Choroid plexus epithelial cell (primary cell): ENCODE data around the gene TCF20.

Source experiments
- DNase-seq: peaks from one replicate; pipeline ENCODE4 v3.0.0-alpha.2; 2010; ENCODE audit warnings: low read depth
- H3K4me3 ChIP-seq: 2 replicates; pipeline ENCODE4 v1.5.1; 2011; ENCODE audit warnings: low read depth, mild to moderate bottlenecking, control low read depth, low read length, moderate library complexity
- TF ChIP-seq, protein P1 (sequence below): conservative IDR thresholded peaks from 2 replicates; pipeline ENCODE4 v1.5.1; 2011; ENCODE audit warnings: low read depth, mild to moderate bottlenecking, control low read depth, inconsistent platforms, low read length, moderate library complexity

Gene TCF20

DNA sequence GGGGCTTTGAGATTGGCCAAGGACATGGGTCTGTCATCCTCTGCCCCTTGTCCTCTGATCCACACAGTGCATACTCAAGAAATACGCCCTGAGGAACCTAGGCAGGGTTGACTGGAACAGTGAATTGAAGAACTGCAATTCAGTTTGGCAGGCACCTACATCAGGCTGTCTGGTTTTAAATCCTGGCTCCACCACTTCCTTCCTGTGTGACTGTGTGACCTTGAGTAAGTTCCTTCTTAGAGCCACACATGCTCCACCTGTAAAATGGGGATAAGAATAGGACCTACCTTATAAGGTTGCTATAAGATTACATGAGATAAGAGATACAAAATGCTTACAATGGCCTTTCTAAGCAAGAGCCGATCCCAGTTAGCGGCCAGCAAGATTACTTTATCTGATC lies 15.8 kb upstream of the TCF20 start:
- no peak overlapping the region for H3K4me3 ChIP-seq
- DNase-seq, result no peak
- TF ChIP-seq, protein P1, sequence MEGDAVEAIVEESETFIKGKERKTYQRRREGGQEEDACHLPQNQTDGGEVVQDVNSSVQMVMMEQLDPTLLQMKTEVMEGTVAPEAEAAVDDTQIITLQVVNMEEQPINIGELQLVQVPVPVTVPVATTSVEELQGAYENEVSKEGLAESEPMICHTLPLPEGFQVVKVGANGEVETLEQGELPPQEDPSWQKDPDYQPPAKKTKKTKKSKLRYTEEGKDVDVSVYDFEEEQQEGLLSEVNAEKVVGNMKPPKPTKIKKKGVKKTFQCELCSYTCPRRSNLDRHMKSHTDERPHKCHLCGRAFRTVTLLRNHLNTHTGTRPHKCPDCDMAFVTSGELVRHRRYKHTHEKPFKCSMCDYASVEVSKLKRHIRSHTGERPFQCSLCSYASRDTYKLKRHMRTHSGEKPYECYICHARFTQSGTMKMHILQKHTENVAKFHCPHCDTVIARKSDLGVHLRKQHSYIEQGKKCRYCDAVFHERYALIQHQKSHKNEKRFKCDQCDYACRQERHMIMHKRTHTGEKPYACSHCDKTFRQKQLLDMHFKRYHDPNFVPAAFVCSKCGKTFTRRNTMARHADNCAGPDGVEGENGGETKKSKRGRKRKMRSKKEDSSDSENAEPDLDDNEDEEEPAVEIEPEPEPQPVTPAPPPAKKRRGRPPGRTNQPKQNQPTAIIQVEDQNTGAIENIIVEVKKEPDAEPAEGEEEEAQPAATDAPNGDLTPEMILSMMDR, result no peak

DNA sequence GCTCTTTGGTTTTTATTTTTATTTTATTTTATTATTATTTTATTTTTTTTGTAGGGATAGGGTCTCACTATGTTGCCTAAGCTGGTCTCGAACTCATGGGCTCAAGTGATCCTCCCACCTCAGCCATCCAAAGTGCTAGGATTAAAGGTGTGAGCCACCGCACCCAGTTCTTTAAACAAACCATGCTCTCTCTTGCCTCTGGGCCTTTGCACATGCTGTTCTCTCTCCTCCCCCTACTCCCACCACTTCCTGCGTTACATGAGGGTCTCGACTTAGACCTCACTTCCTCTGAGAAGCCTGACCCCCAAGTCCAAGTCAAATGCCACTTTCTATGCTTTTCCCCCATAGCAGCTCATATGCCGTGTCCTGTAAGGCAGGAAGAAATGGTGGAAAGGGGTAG lies 15.2 kb upstream of the TCF20 start:
- no peak overlapping the region for H3K4me3 ChIP-seq
- TF ChIP-seq, protein P1, result no peak
- DNase-seq, result no peak

DNA sequence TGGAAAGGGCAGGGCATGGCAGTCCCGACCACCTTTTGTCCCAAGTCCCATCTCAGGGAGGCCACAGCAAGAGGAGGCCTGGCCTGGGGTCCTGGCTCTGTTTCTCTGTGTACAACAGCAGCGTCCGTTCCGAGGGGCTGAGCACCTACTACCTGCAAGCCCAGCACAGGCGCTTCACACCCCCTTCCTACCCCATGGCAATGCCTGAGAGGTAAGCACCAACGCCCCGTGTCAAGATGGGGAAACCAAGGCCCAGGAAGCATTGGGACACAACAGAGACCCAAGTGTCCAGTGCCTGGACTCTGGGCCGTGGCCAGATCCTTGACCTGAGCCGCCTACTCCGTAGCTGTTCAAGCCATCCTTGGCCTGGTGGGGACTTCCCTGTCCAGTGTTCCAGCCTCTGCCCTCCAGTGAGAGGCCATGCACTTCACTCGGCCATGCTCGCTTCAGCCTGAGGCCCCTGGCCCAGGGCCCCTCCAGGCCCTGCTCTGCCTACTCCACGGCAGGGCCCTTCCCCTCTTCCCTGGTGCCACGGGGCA lies 14.3 kb upstream of the TCF20 start:
- H3K4me3 ChIP-seq, result no peak overlapping the region
- TF ChIP-seq, protein P1, result no peak

DNA sequence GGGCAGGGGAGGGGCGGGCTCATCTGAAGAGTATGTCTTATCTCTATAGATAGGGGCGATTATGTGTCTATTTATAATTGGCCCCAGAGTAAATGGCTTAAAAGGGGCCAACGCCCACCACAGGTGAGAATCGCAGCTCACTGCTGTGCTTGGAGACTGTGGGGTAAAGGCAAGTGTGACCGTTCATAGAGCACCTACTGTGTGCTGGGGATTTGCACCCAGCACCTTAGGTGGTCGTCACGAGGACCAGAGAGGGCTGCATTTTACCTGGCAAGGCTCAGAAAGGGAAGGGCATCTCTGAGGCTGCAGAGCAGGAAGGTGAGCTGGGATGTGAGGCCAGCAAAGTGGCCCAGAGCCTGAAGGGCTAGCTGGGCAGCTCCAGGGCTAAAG lies 13.7 kb upstream of the TCF20 start:
- TF ChIP-seq, protein P1, result no peak
- no peak overlapping the region for H3K4me3 ChIP-seq
- DNase-seq, result no peak

More for the DNA sequence above, 14.3 kb upstream of the TCF20 start:
- DNase-seq, result no peak

DNA sequence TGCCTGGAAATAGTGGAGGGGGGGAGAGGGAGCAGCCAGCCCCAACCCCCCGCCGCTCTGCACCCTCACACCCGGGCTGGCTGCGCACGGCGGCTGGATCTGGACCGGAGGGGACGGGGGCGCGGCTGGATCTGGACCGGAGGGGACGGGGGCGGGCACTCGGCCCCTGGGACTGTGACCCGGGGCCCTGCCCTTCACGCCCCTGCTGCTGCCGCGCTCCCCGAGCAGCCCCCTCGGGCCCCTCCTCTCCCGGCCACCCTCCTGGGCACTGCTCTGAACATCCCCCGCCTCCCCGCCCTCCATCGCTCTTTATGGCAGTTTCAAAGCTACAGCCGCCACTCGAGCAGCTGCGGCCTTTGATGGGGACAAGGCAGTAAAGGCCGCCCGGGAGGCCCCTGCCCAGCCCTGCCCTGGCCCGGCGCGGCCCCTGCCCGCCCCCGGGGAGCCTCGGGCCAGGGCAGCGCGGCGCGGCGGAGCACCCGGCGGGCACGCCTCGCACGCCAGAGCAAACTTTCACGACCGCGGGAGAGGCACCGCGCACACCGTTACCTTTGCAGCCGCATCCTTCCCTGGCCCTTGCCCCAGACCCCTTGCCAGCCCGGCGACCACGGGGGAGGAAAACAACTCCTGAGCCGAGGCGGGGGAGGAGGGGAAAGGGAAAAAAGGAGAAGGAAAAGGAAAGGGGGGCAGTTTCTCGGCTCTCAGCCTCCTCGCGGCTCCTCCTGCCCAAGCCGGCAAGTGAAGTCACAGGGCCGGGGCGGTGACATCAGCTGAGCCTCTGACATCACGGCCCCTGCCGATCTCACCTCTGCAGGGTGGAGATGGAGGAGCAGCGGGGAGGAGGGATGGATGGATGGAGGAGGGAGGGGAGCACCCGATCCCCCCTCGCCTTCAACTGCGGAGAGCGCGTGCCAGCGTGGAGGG lies 13.1 kb upstream of the TCF20 start:
- DNase-seq, result no peak
- TF ChIP-seq, protein P1, result no peak
- H3K4me3 ChIP-seq, result peak overlapping the region; percentile 33

DNA sequence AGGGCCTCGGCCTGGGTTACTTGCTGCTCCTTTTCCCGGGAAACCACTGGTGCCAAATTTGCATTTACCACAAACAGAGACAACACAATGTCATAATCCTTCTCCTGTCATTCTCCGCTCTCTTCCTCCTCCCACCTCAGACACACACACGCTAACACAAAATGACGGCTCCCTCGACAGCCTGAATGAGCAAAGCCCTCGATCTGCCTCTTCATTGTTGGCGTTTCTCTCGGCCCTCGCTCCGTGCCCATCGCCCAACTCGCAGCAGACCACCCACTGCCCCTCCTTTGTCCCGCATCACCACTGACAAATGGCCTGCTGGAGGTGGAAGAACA lies 12.5 kb upstream of the TCF20 start:
- TF ChIP-seq, protein P1, result no peak
- no peak for DNase-seq
- H3K4me3 ChIP-seq, result no peak overlapping the region
